Activated naive CD4-positive, alpha-beta T cell treated with anti-CD3 and anti-CD28 coated beads, Interleukin-2, amount 50 U/mL, for 24 hours (primary cell): ENCODE data around the gene MUSTN1.

Experiments
- H3K27ac Mint-ChIP-seq: one replicate; pipeline ENCODE4 v1.8.0; 2021; ENCODE audit warnings: mild to moderate bottlenecking, mixed read lengths
- H3K27me3 Mint-ChIP-seq: one replicate; pipeline ENCODE4 v1.8.0; 2021; ENCODE audit warnings: mixed read lengths
- H3K36me3 Mint-ChIP-seq: one replicate; pipeline ENCODE4 v1.8.0; 2021; ENCODE audit warnings: mixed read lengths
- H3K4me1 Mint-ChIP-seq: one replicate; pipeline ENCODE4 v1.8.0; 2021; ENCODE audit warnings: mixed read lengths
- H3K4me3 Mint-ChIP-seq: one replicate; pipeline ENCODE4 v1.8.0; 2021; ENCODE audit warnings: mild to moderate bottlenecking, mixed read lengths
- H3K9me3 Mint-ChIP-seq: one replicate; pipeline ENCODE4 v1.8.0; 2021; ENCODE audit warnings: mixed read lengths

The MUSTN1 gene

GRCh38 chr3:52790337-52790736 lies 44.5 kb downstream of the MUSTN1 start:
- no peaks in the 10 kb centered on the region for H3K4me1 Mint-ChIP-seq
- H3K9me3 Mint-ChIP-seq = no peaks in the 10 kb centered on the region
- no peaks in the 10 kb centered on the region for H3K27me3 Mint-ChIP-seq
- H3K36me3 Mint-ChIP-seq = no peaks in the 10 kb centered on the region
- no peak overlapping the region for H3K27ac Mint-ChIP-seq
- H3K4me3 Mint-ChIP-seq = no peak overlapping the region

GRCh38 chr3:52789746-52790040 lies 45.1 kb downstream of the MUSTN1 start:
- H3K27me3 Mint-ChIP-seq = no peaks in the 10 kb centered on the region
- no peaks in the 10 kb centered on the region for H3K9me3 Mint-ChIP-seq
- no peak overlapping the region for H3K4me3 Mint-ChIP-seq
- no peaks in the 10 kb centered on the region for H3K36me3 Mint-ChIP-seq
- no peak overlapping the region for H3K27ac Mint-ChIP-seq
- H3K4me1 Mint-ChIP-seq = no peaks in the 10 kb centered on the region

- Mint-ChIP-seq H3K27me3 (no peaks in the 10 kb centered on the region), H3K9me3 (no peaks in the 10 kb centered on the region), H3K4me3 (no peak overlapping the region), H3K27ac (no peak overlapping the region), H3K4me1 (no peaks in the 10 kb centered on the region), H3K36me3 (no peaks in the 10 kb centered on the region)
Measured at GRCh38 chr3:52788890-52789745, 45.7 kb downstream of the MUSTN1 start.

GRCh38 chr3:52787672-52788625 lies 46.9 kb downstream of the MUSTN1 start:
- no peaks in the 10 kb centered on the region for H3K27me3 Mint-ChIP-seq
- no peak overlapping the region for H3K27ac Mint-ChIP-seq
- H3K4me1 Mint-ChIP-seq = no peaks in the 10 kb centered on the region
- H3K4me3 Mint-ChIP-seq = no peak overlapping the region
- H3K36me3 Mint-ChIP-seq = no peaks in the 10 kb centered on the region
- H3K9me3 Mint-ChIP-seq = no peaks in the 10 kb centered on the region

GRCh38 chr3:52787246-52787645 lies 47.6 kb downstream of the MUSTN1 start:
- Mint-ChIP-seq H3K27ac (no peak overlapping the region), H3K4me1 (no peaks in the 10 kb centered on the region), H3K9me3 (no peaks in the 10 kb centered on the region), H3K36me3 (no peaks in the 10 kb centered on the region), H3K4me3 (no peak overlapping the region), H3K27me3 (no peaks in the 10 kb centered on the region)

GRCh38 chr3:52786330-52787215 lies 48.2 kb downstream of the MUSTN1 start:
- H3K9me3 Mint-ChIP-seq = no peaks in the 10 kb centered on the region
- H3K4me3 Mint-ChIP-seq = no peak overlapping the region
- peak overlapping the region; percentile 6 for H3K27ac Mint-ChIP-seq

GRCh38 chr3:52784931-52785590 lies 49.8 kb downstream of the MUSTN1 start:
- Mint-ChIP-seq H3K4me3 (no peak overlapping the region), H3K36me3 (no peaks in the 10 kb centered on the region), H3K27ac (no peak overlapping the region), H3K4me1 (no peaks in the 10 kb centered on the region), H3K9me3 (no peaks in the 10 kb centered on the region), H3K27me3 (no peaks in the 10 kb centered on the region)

More at GRCh38 chr3:52786330-52787215, 48.2 kb downstream of the MUSTN1 start:
- no peaks in the 10 kb centered on the region for H3K4me1 Mint-ChIP-seq
- no peaks in the 10 kb centered on the region for H3K27me3 Mint-ChIP-seq
- H3K36me3 Mint-ChIP-seq = no peaks in the 10 kb centered on the region

- no peaks in the 10 kb centered on the region for H3K36me3 Mint-ChIP-seq
Measured at GRCh38 chr3:52784021-52784621, 50.7 kb downstream of the MUSTN1 start.

GRCh38 chr3:52783211-52783555 lies 51.6 kb downstream of the MUSTN1 start:
- no peaks in the 10 kb centered on the region for H3K27me3 Mint-ChIP-seq
- no peak overlapping the region for H3K4me3 Mint-ChIP-seq
- H3K4me1 Mint-ChIP-seq = no peaks in the 10 kb centered on the region
- no peak overlapping the region for H3K27ac Mint-ChIP-seq
- no peaks in the 10 kb centered on the region for H3K36me3 Mint-ChIP-seq
- H3K9me3 Mint-ChIP-seq = no peaks in the 10 kb centered on the region

More at GRCh38 chr3:52784021-52784621, 50.7 kb downstream of the MUSTN1 start:
- no peaks in the 10 kb centered on the region for H3K9me3 Mint-ChIP-seq
- no peak overlapping the region for H3K27ac Mint-ChIP-seq
- H3K27me3 Mint-ChIP-seq = no peaks in the 10 kb centered on the region
- H3K4me1 Mint-ChIP-seq = no peaks in the 10 kb centered on the region
- H3K4me3 Mint-ChIP-seq = no peak overlapping the region
